HL-60 (cell line): ENCODE results near the gene CEBPB.

Source experiments
- DNase-seq, 2 experiments: peaks; one replicate each; pipeline ENCODE4 v3.0.0-alpha.2; 2010 to 2020; ENCODE audit warnings: low read depth in 1 of 2, low spot score in 1 of 2
- H3K27ac ChIP-seq: fragments of 250-450 bp; sonication (Bioruptor Pico); replicated peaks from 2 replicates; pipeline ENCODE4 v1.5.1; 2020; ENCODE audit warnings: mild to moderate bottlenecking, moderate library complexity
- H3K27me3 ChIP-seq: fragments of 250-450 bp; sonication (Bioruptor Pico); 2 replicates; pipeline ENCODE4 v1.5.1; 2021; ENCODE audit warnings: mild to moderate bottlenecking, moderate library complexity; ENCODE audit not compliant: insufficient read depth, poor library complexity, severe bottlenecking
- H3K4me3 ChIP-seq: replicated peaks from 2 replicates; pipeline ENCODE4 v1.5.1; 2011; ENCODE audit warnings: mild to moderate bottlenecking, control low read depth, low read length; ENCODE audit not compliant: insufficient read depth
- GABPA ChIP-seq: IDR thresholded peaks from 2 replicates; pipeline ENCODE4 v1.6.1; 2012; ENCODE audit warnings: low read depth
- POLR2AphosphoS5 ChIP-seq: IDR thresholded peaks from 2 replicates; pipeline ENCODE4 v1.6.1; 2012; ENCODE audit warnings: low read depth
- SPI1 ChIP-seq: IDR thresholded peaks from 2 replicates; pipeline ENCODE4 v1.6.1; 2012; ENCODE audit warnings: low read depth, mild to moderate bottlenecking, borderline replicate concordance
- TF ChIP-seq, protein P1 (sequence below): IDR thresholded peaks from one replicate; pipeline ENCODE4 v1.5.1; 2011; ENCODE audit warnings: low read length, control low read depth, inconsistent platforms; ENCODE audit not compliant: insufficient read depth
- TF ChIP-seq, protein P2 (sequence below): IDR thresholded peaks from 2 replicates; pipeline ENCODE4 v1.6.1; 2012; ENCODE audit warnings: low read depth; ENCODE audit not compliant: insufficient replicate concordance

Gene CEBPB

DNA sequence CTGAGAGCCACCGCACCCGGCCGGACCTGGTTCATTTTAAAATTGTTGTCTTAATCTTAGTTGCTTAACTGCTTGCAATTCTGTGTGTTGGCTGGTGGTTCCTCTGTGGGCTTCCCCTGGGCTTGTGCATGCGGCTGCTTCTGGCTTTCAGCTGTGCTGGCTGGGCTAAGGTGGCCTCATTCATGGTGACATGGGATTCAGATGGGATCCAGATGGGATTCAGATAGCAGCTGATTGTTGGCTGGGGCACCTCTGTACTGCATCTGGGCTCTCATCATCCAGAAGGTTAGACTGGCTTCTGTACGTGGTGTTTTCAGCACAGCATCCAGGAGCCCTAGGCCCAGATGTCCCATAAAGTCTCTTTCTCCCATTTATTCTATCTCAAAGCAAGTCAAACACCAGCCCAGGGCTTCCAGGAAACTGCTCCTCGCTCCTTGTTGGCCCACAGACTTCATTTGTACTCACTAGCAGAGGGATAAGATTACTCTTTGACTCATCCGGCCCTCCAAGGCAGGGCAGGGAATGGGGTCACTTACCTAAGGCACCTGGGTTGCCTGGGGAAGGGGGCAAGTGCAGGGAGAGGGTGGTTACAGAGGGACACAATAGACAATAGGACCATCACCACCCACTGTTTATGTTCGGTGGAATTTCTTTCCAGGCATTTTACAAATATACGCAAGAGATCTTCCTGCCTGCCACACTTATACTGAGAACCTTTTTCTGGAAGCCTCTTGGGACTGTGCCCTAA lies 26.9 kb upstream of the CEBPB start:
- no peak overlapping the region for H3K4me3 ChIP-seq

GRCh38 chr20:50165684-50166554 lies 24.7 kb upstream of the CEBPB start:
- peak overlapping the region; percentile 17 for H3K4me3 ChIP-seq
- H3K27ac ChIP-seq = peak overlapping the region; percentile 25; the same call in 1 of the 2 replicates
- H3K27me3 ChIP-seq = no peaks in the 10 kb centered on the region
- TF ChIP-seq POLR2AphosphoS5 = peak; percentile 80
- TF ChIP-seq, protein P1, sequence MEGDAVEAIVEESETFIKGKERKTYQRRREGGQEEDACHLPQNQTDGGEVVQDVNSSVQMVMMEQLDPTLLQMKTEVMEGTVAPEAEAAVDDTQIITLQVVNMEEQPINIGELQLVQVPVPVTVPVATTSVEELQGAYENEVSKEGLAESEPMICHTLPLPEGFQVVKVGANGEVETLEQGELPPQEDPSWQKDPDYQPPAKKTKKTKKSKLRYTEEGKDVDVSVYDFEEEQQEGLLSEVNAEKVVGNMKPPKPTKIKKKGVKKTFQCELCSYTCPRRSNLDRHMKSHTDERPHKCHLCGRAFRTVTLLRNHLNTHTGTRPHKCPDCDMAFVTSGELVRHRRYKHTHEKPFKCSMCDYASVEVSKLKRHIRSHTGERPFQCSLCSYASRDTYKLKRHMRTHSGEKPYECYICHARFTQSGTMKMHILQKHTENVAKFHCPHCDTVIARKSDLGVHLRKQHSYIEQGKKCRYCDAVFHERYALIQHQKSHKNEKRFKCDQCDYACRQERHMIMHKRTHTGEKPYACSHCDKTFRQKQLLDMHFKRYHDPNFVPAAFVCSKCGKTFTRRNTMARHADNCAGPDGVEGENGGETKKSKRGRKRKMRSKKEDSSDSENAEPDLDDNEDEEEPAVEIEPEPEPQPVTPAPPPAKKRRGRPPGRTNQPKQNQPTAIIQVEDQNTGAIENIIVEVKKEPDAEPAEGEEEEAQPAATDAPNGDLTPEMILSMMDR = no peak
- DNase-seq = peak; percentile 92 to 94

More for the DNA sequence above, 26.9 kb upstream of the CEBPB start:
- DNase-seq = peak in 1 of 2 experiments; percentile 25
- no peak for TF ChIP-seq POLR2AphosphoS5
- TF ChIP-seq, protein P2, sequence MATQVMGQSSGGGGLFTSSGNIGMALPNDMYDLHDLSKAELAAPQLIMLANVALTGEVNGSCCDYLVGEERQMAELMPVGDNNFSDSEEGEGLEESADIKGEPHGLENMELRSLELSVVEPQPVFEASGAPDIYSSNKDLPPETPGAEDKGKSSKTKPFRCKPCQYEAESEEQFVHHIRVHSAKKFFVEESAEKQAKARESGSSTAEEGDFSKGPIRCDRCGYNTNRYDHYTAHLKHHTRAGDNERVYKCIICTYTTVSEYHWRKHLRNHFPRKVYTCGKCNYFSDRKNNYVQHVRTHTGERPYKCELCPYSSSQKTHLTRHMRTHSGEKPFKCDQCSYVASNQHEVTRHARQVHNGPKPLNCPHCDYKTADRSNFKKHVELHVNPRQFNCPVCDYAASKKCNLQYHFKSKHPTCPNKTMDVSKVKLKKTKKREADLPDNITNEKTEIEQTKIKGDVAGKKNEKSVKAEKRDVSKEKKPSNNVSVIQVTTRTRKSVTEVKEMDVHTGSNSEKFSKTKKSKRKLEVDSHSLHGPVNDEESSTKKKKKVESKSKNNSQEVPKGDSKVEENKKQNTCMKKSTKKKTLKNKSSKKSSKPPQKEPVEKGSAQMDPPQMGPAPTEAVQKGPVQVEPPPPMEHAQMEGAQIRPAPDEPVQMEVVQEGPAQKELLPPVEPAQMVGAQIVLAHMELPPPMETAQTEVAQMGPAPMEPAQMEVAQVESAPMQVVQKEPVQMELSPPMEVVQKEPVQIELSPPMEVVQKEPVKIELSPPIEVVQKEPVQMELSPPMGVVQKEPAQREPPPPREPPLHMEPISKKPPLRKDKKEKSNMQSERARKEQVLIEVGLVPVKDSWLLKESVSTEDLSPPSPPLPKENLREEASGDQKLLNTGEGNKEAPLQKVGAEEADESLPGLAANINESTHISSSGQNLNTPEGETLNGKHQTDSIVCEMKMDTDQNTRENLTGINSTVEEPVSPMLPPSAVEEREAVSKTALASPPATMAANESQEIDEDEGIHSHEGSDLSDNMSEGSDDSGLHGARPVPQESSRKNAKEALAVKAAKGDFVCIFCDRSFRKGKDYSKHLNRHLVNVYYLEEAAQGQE = no peak
- TF ChIP-seq, protein P1 = no peak
- no peak for TF ChIP-seq SPI1
- no peak for TF ChIP-seq GABPA
- no peak overlapping the region for H3K27ac ChIP-seq
- no peaks in the 10 kb centered on the region for H3K27me3 ChIP-seq

- H3K4me3 ChIP-seq = no peak overlapping the region
- H3K27me3 ChIP-seq = no peaks in the 10 kb centered on the region
- DNase-seq = peak in 1 of 2 experiments; percentile 75
- TF ChIP-seq POLR2AphosphoS5 = no peak
- TF ChIP-seq, protein P1 = peak; percentile 93
- H3K27ac ChIP-seq = no peak overlapping the region
Measured at GRCh38 chr20:50169329-50169823, 21.3 kb upstream of the CEBPB start.

DNA sequence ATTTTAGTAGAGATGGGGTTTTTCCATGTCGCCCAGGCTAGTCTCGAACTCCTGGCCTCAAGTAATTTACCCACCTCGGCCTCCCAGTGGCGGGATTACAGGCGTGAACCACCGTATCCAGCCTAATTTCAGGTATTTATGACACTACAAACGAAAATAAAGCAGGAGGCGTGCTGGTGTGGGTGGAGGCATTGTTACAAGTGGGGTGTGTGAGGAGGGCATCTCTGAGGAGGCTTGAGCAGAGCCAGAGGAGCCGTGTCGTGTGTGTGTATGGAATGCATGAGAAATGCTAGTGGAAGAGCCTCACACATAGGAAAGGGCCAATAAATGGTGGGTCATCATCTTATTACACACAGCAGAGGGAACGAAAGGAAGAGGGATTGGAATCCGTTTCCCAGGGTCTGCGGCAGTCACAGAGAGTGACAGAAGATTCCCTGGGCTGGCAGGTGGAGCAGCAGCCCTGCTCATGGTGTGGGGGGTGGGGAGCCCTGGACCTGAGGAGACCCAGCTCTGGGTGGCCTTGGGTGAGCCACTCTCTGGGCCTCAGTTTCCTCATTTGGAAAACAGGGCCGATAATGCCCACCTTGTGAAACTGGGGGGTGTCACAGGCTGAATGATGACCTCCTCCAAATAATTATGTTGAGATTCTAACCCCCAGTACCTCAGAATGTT lies 19.9 kb upstream of the CEBPB start:
- no peak for TF ChIP-seq POLR2AphosphoS5
- TF ChIP-seq, protein P2 = no peak
- TF ChIP-seq, protein P1 = no peak
- TF ChIP-seq SPI1 = no peak
- no peak for TF ChIP-seq GABPA
- DNase-seq = no peak
- H3K27me3 ChIP-seq = no peaks in the 10 kb centered on the region
- H3K4me3 ChIP-seq = no peak overlapping the region
- H3K27ac ChIP-seq = no peak overlapping the region
